H9 (cell line): ENCODE data around the gene COQ7. TPM values are rescaled to one million over a fixed set of nuclear protein-coding genes. Genes with fewer than 3 reads are reported as not detected.

Experiments used
- DNase-seq: peaks from one replicate; pipeline ENCODE4 v3.0.0-alpha.2; 2017
- H2AFZ ChIP-seq: one replicate; pipeline ENCODE4 v1.6.1; 2013; ENCODE audit warnings: mild to moderate bottlenecking, low read length, control low read depth, moderate library complexity
- H2AK5ac ChIP-seq: 2 replicates; pipeline ENCODE4 v1.6.1; 2013; ENCODE audit warnings: low read length, control low read depth, mixed read lengths; ENCODE audit not compliant: insufficient read length
- H2BK120ac ChIP-seq: one replicate; pipeline ENCODE4 v1.6.1; 2013; ENCODE audit warnings: low read depth, mild to moderate bottlenecking, low read length, control low read depth, inconsistent platforms; ENCODE audit not compliant: poor library complexity, severe bottlenecking
- H2BK12ac ChIP-seq: 2 replicates; pipeline ENCODE4 v1.6.1; 2013; ENCODE audit warnings: low read length, control low read depth, mixed read lengths, low read depth; ENCODE audit not compliant: insufficient read length
- H2BK15ac ChIP-seq: 2 replicates; pipeline ENCODE4 v1.6.1; 2013; ENCODE audit warnings: low read depth, low read length, control low read depth
- H2BK20ac ChIP-seq: one replicate; pipeline ENCODE4 v1.6.1; 2013; ENCODE audit warnings: low read depth, mild to moderate bottlenecking, low read length, control low read depth, inconsistent platforms; ENCODE audit not compliant: poor library complexity, severe bottlenecking
- H2BK5ac ChIP-seq: 2 replicates; pipeline ENCODE4 v1.6.1; 2013; ENCODE audit warnings: low read length, control low read depth, mixed read lengths; ENCODE audit not compliant: insufficient read length
- H3K14ac ChIP-seq: 2 replicates; pipeline ENCODE4 v1.6.1; 2013; ENCODE audit warnings: low read length, control low read depth; ENCODE audit not compliant: insufficient read depth
- H3K18ac ChIP-seq: 2 replicates; pipeline ENCODE4 v1.6.1; 2013; ENCODE audit warnings: low read depth, mild to moderate bottlenecking, mixed read lengths, low read length, control low read depth; ENCODE audit not compliant: insufficient read length
- H3K23ac ChIP-seq: 2 replicates; pipeline ENCODE4 v1.6.1; 2013; ENCODE audit warnings: low read length, control low read depth, mixed read lengths, low read depth; ENCODE audit not compliant: insufficient read length
- H3K23me2 ChIP-seq: 2 replicates; pipeline ENCODE4 v1.6.1; 2013; ENCODE audit warnings: low read depth, mild to moderate bottlenecking, mixed read lengths, low read length, control low read depth; ENCODE audit not compliant: insufficient read length, poor library complexity, severe bottlenecking
- H3K27ac ChIP-seq: 2 replicates; pipeline ENCODE4 v1.5.1; 2013; ENCODE audit warnings: low read length, control low read depth, mixed read lengths, low read depth; ENCODE audit not compliant: insufficient read length
- H3K27me3 ChIP-seq: 2 replicates; pipeline ENCODE4 v1.6.1; 2013; ENCODE audit warnings: low read length, control low read depth, inconsistent platforms; ENCODE audit not compliant: insufficient read depth
- H3K4ac ChIP-seq: 2 replicates; pipeline ENCODE4 v1.6.1; 2013; ENCODE audit warnings: low read depth, mild to moderate bottlenecking, control low read depth, inconsistent platforms, low read length, moderate library complexity
- H3K4me1 ChIP-seq: 2 replicates; pipeline ENCODE4 v1.6.1; 2013; ENCODE audit warnings: low read length, control low read depth, inconsistent platforms; ENCODE audit not compliant: insufficient read depth
- H3K4me2 ChIP-seq: 2 replicates; pipeline ENCODE4 v1.6.1; 2013; ENCODE audit warnings: low read length, control low read depth, mixed read lengths; ENCODE audit not compliant: insufficient read length, insufficient read depth
- H3K56ac ChIP-seq: 2 replicates; pipeline ENCODE4 v1.6.1; 2013; ENCODE audit warnings: low read depth, mild to moderate bottlenecking, mixed read lengths, low read length, control low read depth; ENCODE audit not compliant: insufficient read length
- H3K79me1 ChIP-seq: 2 replicates; pipeline ENCODE4 v1.6.1; 2013; ENCODE audit warnings: low read depth, mild to moderate bottlenecking, moderate library complexity, low read length, control low read depth, inconsistent platforms; ENCODE audit not compliant: insufficient read depth, poor library complexity, severe bottlenecking
- H3K79me2 ChIP-seq: 2 replicates; pipeline ENCODE4 v1.6.1; 2013; ENCODE audit warnings: low read length, control low read depth, inconsistent platforms; ENCODE audit not compliant: insufficient read depth
- H3K9ac ChIP-seq: 2 replicates; pipeline ENCODE4 v1.6.1; 2013; ENCODE audit warnings: low read length, control low read depth, mixed read lengths; ENCODE audit not compliant: insufficient read length; ENCODE audit errors: extremely low read depth
- H3K9me3 ChIP-seq: one replicate; pipeline ENCODE4 v1.6.1; 2013; ENCODE audit warnings: low read depth, low read length, inconsistent platforms; ENCODE audit not compliant: control insufficient read depth
- H3T11ph ChIP-seq: one replicate; pipeline ENCODE4 v1.6.1; 2013; ENCODE audit warnings: mild to moderate bottlenecking, low read length, control low read depth, inconsistent platforms
- H4K20me1 ChIP-seq: one replicate; pipeline ENCODE4 v1.6.1; 2013; ENCODE audit not compliant: control insufficient read depth, insufficient read length, insufficient read depth
- H4K5ac ChIP-seq: 2 replicates; pipeline ENCODE4 v1.6.1; 2013; ENCODE audit warnings: low read depth, mild to moderate bottlenecking, mixed read lengths, low read length, control low read depth; ENCODE audit not compliant: insufficient read length
- H4K8ac ChIP-seq: replicated peaks from 2 replicates; pipeline ENCODE4 v1.6.1; 2013; ENCODE audit warnings: low read length, control low read depth, mixed read lengths, low read depth; ENCODE audit not compliant: insufficient read length
- H4K91ac ChIP-seq: 2 replicates; pipeline ENCODE4 v1.6.1; 2013; ENCODE audit warnings: low read depth, mild to moderate bottlenecking, moderate library complexity, mixed read lengths, low read length, control low read depth; ENCODE audit not compliant: insufficient read length
- H3K27ac Mint-ChIP-seq, 3 experiments: 2 replicates in 2 of 3; 3 replicates in 1 of 3; pipeline ENCODE4 v1.8.0; 2020 to 2021; ENCODE audit warnings: mixed read lengths in 3 of 3, mild to moderate bottlenecking in 1 of 3, moderate library complexity in 1 of 3
- H3K27me3 Mint-ChIP-seq: 2 replicates; pipeline ENCODE4 v1.8.0; 2021; ENCODE audit warnings: low read depth, mild to moderate bottlenecking, moderate library complexity, mixed read lengths
- H3K36me3 Mint-ChIP-seq, 3 experiments: 2 replicates in 2 of 3; 3 replicates in 1 of 3; pipeline ENCODE4 v1.8.0; 2020 to 2021; ENCODE audit warnings: low read depth in 3 of 3, mixed read lengths in 3 of 3; ENCODE audit not compliant: insufficient read depth in 1 of 3
- H3K4me1 Mint-ChIP-seq, 2 experiments: 2 replicates each; pipeline ENCODE4 v1.8.0; 2020; ENCODE audit warnings: mixed read lengths in 2 of 2
- H3K4me3 Mint-ChIP-seq, 2 experiments: 2 replicates in 1 of 2; 3 replicates in 1 of 2; pipeline ENCODE4 v1.8.0; 2020 to 2021; ENCODE audit warnings: mild to moderate bottlenecking in 2 of 2, mixed read lengths in 2 of 2, moderate library complexity in 1 of 2
- H3K9me3 Mint-ChIP-seq, 2 experiments: 2 replicates in 1 of 2; 3 replicates in 1 of 2; pipeline ENCODE4 v1.8.0; 2020; ENCODE audit warnings: mild to moderate bottlenecking in 2 of 2, mixed read lengths in 2 of 2, moderate library complexity in 1 of 2
- CTCF ChIP-seq: fragments of 200-600 bp; sonication (generic); conservative IDR thresholded peaks from 3 replicates; pipeline ENCODE4 v1.8.0; 2021; ENCODE audit warnings: antibody characterized with exemption, mild to moderate bottlenecking
- WGBS: extraction: QIAGEN DNeasy Blood & Tissue Kit; methylation state at CpG from one replicate; pipeline ENCODE4 v1.1.7; 2013; ENCODE audit warnings: missing lambda C conversion rate, low lambda C conversion rate, mixed read lengths; ENCODE audit not compliant: insufficient read length; ENCODE audit errors: extremely low coverage; 5-methylcytosine and 5-hydroxymethylcytosine counted together
- total RNA-seq: library from RNA; stranded (reverse); gene quantifications from 2 replicates; pipeline ENCODE4 v1.2.1, GENCODE V29; 2021

COQ7 gene
- total RNA-seq, 1 experiment from 2014 or later: 29.6 TPM

- Histone ChIP-seq H3K4me2 (no peak overlapping the region), H3K9me3 (no peaks in the 10 kb centered on the region), H3K27me3 (no peaks in the 10 kb centered on the region), H4K5ac (no peak overlapping the region), H2BK12ac (no peak overlapping the region), H2AK5ac (no peak overlapping the region), H3T11ph (no peak overlapping the region), H3K14ac (no peak overlapping the region), H3K56ac (no peak overlapping the region), H3K79me1 (no peaks in the 10 kb centered on the region), H2BK15ac (no peak overlapping the region), H2AFZ (no peak overlapping the region), H3K4ac (no peak overlapping the region), H2BK120ac (no peak overlapping the region), H4K8ac (no peak overlapping the region), H2BK20ac (no peak overlapping the region), H3K4me1 (no peaks in the 10 kb centered on the region), H3K23me2 (no peaks in the 10 kb centered on the region), H3K79me2 (no peaks in the 10 kb centered on the region), H3K18ac (no peak overlapping the region), H2BK5ac (no peak overlapping the region), H4K20me1 (no peaks in the 10 kb centered on the region), H3K23ac (no peak overlapping the region), H3K9ac (no peak overlapping the region), H4K91ac (no peak overlapping the region), H3K27ac (no peak overlapping the region)
- H3K9me3 Mint-ChIP-seq: no peaks in the 10 kb centered on the region
- DNase-seq: no peak
- no peak overlapping the region for H3K27ac Mint-ChIP-seq
- H3K4me3 Mint-ChIP-seq: no peak overlapping the region
- H3K27me3 Mint-ChIP-seq: no peaks in the 10 kb centered on the region
- no peak for TF ChIP-seq CTCF
- H3K36me3 Mint-ChIP-seq: peaks cover 2 to 26% (median 18%) of the 10 kb centered on the region in 3 experiments; a peak in 6 of 7 replicates
- no peaks in the 10 kb centered on the region for H3K4me1 Mint-ChIP-seq
- no CpG with 5 or more reads among the region's 4 CpGs for WGBS
Measured at GRCh38 chr16:19020689-19021088, 46.7 kb upstream of the COQ7 start.
